ENCODE results near the gene TOB1.

DNA sequence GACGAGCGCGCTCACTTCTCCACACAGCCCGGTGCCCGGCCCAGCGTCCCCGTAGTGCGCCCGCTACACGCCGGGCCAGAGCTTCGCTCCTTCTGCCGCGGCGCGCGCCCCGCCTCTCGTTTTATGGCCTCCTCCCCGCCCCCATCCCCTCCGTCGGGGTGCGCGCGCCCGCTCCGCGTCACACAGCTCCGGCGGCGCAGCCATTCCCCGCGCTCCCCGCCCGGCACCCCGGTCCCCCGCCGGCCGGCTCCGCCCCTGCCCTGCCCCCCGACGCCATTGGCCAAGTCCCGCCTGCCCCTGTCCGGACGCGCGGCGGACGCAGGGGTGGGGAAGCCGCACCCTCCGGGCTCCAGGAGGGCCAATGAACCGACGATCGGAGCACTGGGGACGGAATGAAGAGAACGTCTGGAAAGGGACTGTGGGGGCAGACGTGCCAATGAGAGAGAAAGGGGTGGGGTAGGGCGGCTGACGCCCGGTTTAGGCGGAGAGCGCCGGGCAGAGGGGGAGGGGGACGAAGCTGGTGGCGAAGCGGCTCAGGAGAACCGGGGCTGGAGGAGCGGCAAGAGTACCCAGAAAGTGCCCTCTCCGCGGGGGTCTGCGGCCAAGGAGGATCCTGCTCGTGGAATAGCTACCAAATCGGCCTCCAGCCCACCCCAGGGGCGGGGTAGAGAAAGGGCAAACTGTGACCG is at the start of gene TOB1:
- TF ChIP-seq, protein P1, sequence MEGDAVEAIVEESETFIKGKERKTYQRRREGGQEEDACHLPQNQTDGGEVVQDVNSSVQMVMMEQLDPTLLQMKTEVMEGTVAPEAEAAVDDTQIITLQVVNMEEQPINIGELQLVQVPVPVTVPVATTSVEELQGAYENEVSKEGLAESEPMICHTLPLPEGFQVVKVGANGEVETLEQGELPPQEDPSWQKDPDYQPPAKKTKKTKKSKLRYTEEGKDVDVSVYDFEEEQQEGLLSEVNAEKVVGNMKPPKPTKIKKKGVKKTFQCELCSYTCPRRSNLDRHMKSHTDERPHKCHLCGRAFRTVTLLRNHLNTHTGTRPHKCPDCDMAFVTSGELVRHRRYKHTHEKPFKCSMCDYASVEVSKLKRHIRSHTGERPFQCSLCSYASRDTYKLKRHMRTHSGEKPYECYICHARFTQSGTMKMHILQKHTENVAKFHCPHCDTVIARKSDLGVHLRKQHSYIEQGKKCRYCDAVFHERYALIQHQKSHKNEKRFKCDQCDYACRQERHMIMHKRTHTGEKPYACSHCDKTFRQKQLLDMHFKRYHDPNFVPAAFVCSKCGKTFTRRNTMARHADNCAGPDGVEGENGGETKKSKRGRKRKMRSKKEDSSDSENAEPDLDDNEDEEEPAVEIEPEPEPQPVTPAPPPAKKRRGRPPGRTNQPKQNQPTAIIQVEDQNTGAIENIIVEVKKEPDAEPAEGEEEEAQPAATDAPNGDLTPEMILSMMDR (IDR thresholded peaks at IDR 0.05) = peak in 2 of 5 experiments; percentile 10 to 51
- TF ChIP-seq POLR2A (IDR thresholded peaks at IDR 0.05) (peak; percentile 98 to 99), EP300 (IDR thresholded peaks at IDR 0.05) (peak; percentile 88 to 100)
